Cortex of kidney (tissue), 1 donor: ENCODE data around the gene MAN1A1.

Source experiments
- DNase-seq: peaks from one replicate; lab custom pipeline; 2025; lab: John Stamatoyannopoulos, UW

Gene MAN1A1

GRCh38 chr6:119346450-119346849, 3.1 kb downstream of the MAN1A1 start:
- no peak for DNase-seq

DNA sequence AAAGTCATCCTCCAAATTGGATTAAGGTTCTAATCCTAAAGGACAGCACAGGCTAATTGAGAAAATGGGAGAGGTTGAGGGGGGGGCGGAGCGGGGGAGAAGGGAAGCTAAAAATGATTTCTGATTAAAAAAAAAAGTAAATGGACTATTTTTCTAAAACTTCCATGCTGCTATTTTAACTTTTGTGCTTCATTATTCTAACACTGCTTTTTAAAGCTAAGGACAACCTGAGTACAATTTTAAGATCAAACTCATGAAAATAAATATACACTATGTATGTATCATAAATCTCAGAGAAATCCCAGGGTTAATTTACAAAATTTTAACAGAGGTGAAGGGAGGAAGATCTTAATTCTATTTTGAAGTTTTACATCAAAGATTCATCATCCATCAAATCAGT, 4.4 kb downstream of the MAN1A1 start:
- DNase-seq, result no peak

- no peak for DNase-seq
Measured at GRCh38 chr6:119344306-119344705, 5.3 kb downstream of the MAN1A1 start.

DNA sequence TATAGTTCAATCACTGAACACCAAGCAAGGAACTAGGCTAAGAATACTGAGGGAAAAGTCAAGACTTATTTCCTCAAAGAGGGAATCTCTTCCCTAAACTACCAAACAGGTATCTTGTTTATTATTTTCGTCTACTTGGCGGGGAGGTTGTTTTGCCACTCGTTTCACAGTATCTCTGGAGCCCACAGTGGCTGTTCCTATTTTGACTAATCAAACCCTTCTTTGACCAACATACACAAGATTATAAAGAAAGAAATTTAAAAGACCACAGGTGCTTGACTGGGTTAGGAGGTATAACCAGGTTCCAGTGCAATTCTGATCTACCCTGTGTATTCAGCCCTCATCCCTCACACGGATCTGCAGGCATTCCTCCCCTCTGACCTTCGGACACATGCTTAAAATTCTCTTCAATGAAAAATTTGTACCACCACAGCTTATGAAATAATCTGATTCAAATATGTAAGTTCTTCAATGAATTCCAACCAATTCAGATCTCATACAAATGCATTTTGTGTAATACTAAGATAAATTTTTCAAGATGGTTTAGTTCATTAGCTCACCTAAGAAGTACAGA, 5.9 kb downstream of the MAN1A1 start:
- no peak for DNase-seq

DNA sequence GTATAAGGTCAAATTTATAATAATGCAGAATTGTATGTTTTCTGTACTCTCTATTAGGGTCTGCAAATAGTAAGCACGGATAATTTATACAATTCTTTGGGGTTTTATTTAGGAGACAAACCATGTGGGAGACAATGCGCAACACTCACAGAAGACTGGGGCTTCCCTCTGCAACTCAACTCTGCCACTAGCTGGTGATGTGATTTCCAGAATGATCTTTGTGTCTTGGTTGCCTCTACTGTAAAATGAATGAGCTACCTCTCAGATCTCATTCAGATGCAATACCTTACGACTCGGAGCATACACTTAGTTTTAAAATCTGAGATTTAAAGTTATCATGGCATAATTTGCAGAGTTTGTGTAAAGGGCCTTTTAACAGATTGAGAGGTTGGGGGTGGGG, 6.4 kb downstream of the MAN1A1 start:
- no peak for DNase-seq

GRCh38 chr6:119342430-119342829, 7.1 kb downstream of the MAN1A1 start:
- no peak for DNase-seq

DNA sequence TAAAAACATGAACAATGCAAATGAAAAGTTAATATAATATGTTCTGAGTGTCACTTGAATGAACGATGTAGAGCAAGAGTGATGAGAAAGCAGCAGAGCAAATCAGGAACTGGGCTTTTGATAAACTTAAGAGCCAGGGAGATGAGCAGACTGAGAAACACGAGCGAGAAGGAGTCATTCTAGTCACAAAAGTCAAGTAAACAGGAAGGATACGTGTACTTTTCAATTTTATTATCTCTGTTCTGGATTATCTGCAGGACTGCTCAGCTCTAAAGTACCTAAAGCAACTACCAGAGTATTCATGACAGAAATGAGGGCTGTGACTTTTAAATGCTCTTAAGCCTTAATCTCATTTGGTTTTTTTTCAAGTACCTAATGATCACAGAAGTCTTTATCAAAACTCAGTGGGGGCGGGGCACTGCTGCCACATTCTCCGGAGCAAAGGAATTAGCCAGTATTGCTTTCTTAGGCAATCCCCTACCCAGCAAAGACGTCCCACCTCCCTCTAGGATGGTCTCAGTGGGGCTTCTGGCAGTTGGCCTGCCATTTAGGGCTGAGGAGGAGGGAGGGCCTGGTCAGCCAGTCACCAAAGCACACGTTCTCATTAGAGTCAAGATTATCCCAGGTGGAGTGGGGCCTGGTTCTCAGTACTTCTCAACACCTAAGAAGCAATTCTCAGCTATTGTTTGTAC, 8.6 kb downstream of the MAN1A1 start:
- no peak for DNase-seq

DNA sequence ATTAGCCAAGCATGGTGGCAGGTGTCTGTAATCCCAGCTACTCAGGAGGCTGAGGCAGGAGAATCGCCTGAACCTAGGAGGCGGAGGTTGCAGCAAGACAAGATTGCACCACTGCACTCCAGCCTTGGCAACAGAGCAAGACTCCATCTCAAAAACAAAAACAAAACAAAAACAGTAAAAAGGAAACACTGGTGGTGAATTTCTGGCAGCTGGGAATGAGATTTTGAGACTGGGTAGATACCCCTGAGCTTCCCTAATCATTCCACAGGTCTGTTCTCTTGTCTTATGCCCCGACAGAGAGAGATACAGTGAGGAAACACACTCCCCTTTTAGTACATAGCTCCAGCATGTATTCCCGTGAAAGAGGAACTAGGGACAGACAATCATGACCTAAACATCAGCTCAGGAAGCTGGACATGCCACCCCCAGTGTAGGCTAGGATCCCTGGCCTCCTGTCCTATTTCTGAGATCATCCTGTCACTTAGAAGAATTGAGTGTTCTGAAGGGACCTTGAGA, 9.6 kb downstream of the MAN1A1 start:
- no peak for DNase-seq

GRCh38 chr6:119337762-119338161, 11.8 kb downstream of the MAN1A1 start:
- no peak for DNase-seq

GRCh38 chr6:119337252-119337651, 12.3 kb downstream of the MAN1A1 start:
- no peak for DNase-seq

DNA sequence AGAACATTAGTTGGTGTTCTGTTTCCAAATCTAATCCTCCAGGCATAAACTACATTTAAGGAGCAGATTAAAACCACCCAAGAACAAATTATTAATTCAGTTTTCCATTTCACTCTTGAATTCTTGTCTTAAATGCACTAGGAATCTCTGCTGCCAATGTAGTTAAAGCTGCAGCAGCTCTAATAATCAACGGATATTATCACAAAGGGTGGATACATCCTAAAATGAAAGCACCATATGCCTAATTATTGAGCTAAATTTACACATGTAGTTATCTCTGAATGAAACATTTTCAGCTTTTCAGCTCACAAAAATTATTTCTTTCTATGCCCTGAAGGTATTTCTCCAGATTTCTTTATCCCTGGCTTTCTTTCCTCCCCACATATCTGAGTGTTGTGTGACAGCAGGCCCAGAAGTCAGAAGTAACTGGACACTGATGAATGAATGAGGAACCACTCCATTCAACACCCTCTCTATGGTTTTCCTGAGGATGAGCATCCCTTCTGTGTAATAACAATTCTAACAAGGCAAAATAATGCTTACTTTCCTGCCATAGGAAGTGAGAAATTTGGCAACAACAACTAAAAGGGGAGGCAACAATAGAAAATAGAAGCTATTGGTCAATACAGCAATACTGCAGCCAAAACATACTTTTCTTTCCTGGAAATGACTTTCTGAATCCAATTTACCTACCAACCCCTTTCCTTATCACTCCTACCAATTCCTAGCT, 14.9 kb downstream of the MAN1A1 start:
- no peak for DNase-seq

DNA sequence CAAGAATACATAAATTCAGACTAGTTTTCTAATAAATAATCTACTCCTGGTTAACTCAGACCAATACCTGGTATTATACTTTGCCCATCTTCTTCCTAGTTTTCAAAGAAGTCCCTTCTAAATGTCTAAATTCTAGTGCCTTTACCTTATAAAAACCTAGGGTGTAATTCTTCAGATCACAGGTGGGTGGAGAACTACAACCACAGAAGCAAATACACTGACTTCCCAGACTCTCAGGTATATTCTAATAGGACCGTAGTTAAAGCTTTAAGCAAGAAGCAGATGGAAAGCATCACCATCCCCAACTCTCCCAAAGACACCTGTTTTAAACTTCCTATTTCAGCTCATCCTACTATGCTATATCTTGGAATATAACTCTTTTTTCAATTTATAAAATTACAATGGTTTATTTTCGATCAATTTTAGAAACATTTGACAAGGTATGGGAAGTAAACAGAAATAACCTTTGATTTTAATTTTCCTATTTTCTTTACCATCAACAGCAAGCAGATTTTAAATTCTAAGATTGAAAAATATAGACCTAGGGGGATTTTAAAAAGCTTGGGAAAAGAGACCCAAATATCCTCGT, 15.8 kb downstream of the MAN1A1 start:
- DNase-seq, result no peak

DNA sequence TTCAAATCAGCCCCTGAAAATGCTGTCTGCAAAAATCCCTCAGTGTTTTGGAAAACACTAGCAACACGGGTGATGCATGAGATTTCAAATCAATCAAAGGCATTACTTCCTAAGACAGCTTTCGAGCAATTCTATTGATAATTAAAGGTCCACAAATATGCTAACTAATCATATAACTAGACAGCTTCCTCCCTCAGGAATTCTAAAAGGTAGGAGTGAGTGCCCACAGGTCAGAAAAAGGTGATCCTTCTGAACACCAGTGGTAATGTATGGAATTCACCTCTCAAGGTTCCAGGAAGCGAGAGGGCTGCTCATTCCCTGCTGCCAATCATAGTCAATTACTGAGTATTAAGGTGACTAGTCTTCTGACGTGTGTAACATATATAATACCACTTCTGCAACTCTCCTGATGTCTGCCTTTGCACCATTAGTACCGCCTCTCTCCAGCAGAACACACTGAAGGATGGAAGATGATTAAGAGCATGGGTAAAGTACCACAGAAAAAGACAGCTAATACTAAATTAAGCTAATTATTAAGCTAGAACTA, 16.4 kb downstream of the MAN1A1 start:
- DNase-seq, result no peak

DNA sequence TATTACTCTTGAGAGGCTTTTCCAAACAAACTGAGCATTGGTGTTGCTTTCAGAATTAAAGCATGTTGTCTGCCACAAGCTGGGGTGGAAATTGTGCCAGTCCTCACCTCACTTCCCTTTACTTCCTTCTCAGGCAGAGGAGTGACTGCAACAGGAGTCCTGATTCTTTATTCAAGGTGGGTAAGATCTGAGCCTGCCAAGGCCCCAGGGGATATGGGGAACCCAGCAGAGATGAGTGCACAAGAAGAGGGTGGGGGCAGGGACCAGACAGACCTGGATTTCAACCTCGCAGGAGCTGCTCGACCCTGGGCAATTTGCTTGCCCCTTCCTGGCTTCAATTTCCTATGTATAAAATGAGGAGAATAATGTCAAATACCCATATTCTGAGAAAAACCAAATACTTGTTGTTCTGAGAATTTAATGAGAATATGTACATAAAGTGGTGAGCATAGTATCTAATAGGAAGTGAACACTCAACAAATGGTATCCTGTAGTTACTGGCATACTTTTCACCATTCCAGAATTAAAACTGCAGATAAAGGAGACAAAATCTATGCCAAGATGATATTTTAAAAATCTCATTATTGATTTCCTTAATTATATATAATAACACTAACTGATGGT, 17.8 kb downstream of the MAN1A1 start:
- no peak for DNase-seq

DNA sequence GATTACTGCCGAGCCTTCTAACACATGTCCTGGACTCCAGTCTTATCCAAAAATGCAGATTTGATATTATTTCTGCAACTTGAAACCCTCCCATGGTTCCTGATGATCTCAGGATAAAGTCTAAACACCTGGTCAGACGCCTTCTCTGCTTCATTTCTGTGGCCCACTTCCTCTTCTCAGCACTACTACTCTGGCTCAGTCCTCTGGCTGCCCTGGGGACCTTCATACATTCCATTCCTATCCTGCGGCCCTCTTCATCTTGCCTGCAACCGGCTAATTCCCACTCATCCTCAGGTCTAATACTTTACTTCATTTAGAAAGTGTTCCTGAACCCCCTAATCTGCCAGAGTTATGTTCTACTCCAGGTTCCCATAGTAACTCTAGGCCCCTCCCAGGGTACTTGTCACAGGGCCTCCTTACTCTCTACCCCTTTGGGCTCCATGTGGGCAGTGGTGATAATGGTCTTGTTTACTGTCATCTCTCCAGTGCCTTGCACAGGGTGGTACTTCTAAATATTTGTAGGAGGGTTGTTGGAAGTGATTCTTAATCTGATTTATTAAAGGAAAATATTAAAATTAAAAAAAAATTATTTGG, 18.9 kb downstream of the MAN1A1 start:
- DNase-seq, result no peak

DNA sequence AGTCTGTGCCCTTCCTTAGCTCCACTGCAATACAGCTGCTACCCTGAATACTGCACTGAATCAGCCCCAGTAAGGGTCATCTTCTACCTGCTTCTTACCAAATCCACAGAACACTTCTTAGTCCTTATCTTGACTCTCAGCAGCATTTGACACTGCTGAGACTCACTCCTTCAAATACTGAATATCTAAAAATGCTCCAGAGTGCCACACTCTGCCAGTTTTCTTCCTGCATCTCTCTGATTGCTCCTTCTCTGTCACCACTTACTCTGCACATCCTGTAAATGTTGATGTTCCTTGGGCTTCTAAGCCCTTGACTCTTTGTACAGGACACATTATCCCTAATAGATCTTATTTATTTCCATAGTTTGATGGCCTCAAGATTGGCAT, 19.8 kb downstream of the MAN1A1 start:
- DNase-seq, result no peak

DNA sequence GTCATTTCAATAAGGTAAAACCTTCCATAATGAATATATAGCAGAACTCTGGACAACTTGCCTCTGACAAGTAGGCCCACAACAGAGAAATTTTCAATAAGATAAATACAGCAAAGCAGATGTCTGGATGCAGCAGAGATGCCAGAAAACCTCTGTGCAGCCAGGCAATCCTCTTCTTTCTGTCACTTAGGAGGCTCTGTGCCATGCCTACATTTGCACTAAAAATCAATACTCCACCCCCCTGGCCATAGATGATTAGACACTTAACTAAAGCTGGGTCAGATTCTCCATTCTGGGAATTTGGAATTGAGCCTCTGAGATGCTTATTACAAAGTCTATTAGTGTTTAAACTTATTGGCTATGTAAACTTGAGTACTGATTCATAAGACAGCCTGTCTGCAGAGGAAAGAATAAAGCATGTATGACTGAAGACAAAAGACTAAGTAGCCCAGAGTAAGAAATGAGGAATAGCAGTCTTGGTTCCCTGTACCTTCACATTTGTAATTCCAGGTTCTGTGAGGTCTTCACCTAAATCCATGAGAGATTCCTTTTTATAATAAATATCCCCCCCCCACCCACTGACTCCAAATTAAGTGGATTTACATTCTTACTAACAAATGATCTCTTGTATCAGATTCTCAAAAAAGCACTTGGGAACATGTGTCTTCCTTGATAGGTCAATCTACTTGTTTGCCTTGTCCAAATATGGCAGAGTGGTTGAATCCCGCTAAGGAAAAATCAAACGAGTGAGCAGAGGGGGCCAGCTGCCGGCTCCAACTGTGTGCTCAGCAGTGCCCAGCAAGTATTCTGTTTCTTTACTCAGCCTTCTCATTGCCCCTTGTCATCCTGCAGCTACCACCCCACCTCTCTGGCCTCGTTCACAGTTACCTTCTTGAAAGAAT, 20.4 kb downstream of the MAN1A1 start:
- DNase-seq, result no peak

- DNase-seq, result no peak
Measured at GRCh38 chr6:119328254-119328653, 21.3 kb downstream of the MAN1A1 start.

- DNase-seq, result no peak
Measured at GRCh38 chr6:119327810-119328209, 21.8 kb downstream of the MAN1A1 start.

DNA sequence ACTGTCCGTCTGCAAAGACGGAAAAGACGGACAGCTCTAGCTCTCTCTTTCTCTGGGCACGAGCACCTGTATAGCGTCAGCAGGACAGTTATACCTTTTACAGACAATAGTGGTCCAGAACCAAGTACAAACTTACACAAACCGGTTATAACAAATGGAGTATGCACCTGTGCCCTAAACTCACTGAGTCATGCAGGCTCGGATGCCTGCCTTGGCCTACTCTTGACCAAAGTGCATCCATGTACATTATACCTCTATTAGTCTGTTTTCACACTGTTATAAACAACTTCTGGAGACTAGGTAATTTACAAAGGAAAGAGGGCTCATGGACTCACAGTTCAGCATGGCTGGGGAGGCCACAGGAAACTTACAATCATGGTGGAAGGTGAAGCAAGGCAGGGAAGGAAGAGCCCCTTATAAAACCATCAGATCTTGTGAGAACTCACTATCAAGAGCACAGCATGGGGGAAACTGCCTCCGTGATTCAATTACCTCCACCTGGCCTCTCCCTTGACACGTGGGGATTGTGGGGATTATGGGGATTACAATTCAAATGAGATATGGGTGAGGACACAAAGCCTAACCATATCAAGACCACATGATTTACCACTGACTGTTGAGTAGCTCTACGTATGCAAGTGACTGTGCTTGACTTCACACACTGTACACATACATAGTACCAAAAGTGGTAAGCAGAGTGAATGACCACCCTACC, 23.1 kb downstream of the MAN1A1 start:
- DNase-seq, result no peak
